SK-N-SH (cell line): ENCODE results near the gene HECW1. TPM values are rescaled to one million over a fixed set of nuclear protein-coding genes. Genes with fewer than 3 reads are reported as not detected.

ENCODE experiments used
- CTCF ChIA-PET: fragments of 300-600, 350-600 bp; formaldehyde crosslinking; extraction: SDS; loops from one replicate; lab custom pipeline; 2021; lab: Yijun Ruan, JAX
- POLR2A ChIA-PET: fragments of 350-600 bp; sonication (Branson Sonifier 250); formaldehyde crosslinking; extraction: SDS; loops from one replicate; lab custom pipeline; 2020; ENCODE audit warnings: antibody characterized with exemption, inconsistent platforms; lab: Yijun Ruan, JAX
- DNase-seq: peaks from one replicate; pipeline ENCODE4 v3.0.0; 2012
- H2AFZ ChIP-seq: fragments of 200-600 bp; sonication (generic); 2 replicates; pipeline ENCODE4 v1.8.1; 2016; ENCODE audit warnings: antibody characterized with exemption, mild to moderate bottlenecking, low read depth
- H3F3A ChIP-seq: fragments of 200-600 bp; sonication (generic); replicated peaks from 2 replicates; pipeline ENCODE3; 2016; ENCODE audit warnings: antibody characterized with exemption, mild to moderate bottlenecking; ENCODE audit not compliant: insufficient read depth
- H3K27ac ChIP-seq, 2 experiments: fragments of 200-500 bp in 1 of 2; fragments of 200-600 bp in 1 of 2; sonication (Bioruptor generic) in 1 of 2; sonication (generic), shearing (Covaris generic) in 1 of 2; 2 replicates each; pipeline versions ENCODE4 v1.5.1 to v1.6.1; 2014 to 2016; ENCODE audit warnings: low read depth in 2 of 2, inconsistent platforms in 1 of 2, low read length in 1 of 2, mild to moderate bottlenecking in 1 of 2, mixed read lengths in 1 of 2
- H3K27me3 ChIP-seq: fragments of 200-600 bp; sonication (generic), shearing (Covaris generic); 2 replicates; pipeline ENCODE4 v1.6.1; 2016; ENCODE audit warnings: mixed run types; ENCODE audit not compliant: insufficient read depth
- H3K36me3 ChIP-seq, 2 experiments: fragments of 200-500 bp in 1 of 2; fragments of 200-600 bp in 1 of 2; sonication (Bioruptor generic) in 1 of 2; sonication (generic) in 1 of 2; replicated peaks in 1 of 2; 2 replicates each; pipeline versions ENCODE3 to v1.5.1; 2014 to 2016; ENCODE audit warnings: low read length in 1 of 2, mild to moderate bottlenecking in 1 of 2; ENCODE audit not compliant: insufficient read depth in 2 of 2, control insufficient read depth in 1 of 2
- H3K4me1 ChIP-seq, 2 experiments: fragments of 200-500 bp in 1 of 2; fragments of 200-600 bp in 1 of 2; sonication (Bioruptor generic) in 1 of 2; sonication (generic), shearing (Covaris generic) in 1 of 2; 2 replicates each; pipeline versions ENCODE4 v1.5.1 to v1.6.1; 2014 to 2016; ENCODE audit warnings: low read depth in 1 of 2, low read length in 1 of 2, mixed run types in 1 of 2; ENCODE audit not compliant: insufficient read depth in 2 of 2, control insufficient read depth in 1 of 2
- H3K4me2 ChIP-seq: fragments of 200-600 bp; sonication (generic), shearing (Covaris generic); 2 replicates; pipeline ENCODE4 v1.6.1; 2017; ENCODE audit warnings: mixed run types
- H3K4me3 ChIP-seq, 2 experiments: fragments of 200-500 bp in 1 of 2; fragments of 200-600 bp in 1 of 2; sonication (Bioruptor generic) in 1 of 2; sonication (generic), shearing (Covaris generic) in 1 of 2; 2 replicates each; pipeline versions ENCODE4 v1.5.1 to v1.8.1; 2014 to 2016; ENCODE audit warnings: low read depth in 2 of 2, inconsistent platforms in 1 of 2, low read length in 1 of 2, mild to moderate bottlenecking in 1 of 2, mixed read lengths in 1 of 2, moderate library complexity in 1 of 2
- H3K79me2 ChIP-seq: fragments of 200-600 bp; sonication (generic); 2 replicates; pipeline ENCODE4 v1.8.1; 2017; ENCODE audit warnings: mild to moderate bottlenecking; ENCODE audit not compliant: insufficient read depth
- H3K9ac ChIP-seq: fragments of 200-600 bp; sonication (generic); 2 replicates; pipeline ENCODE4 v1.6.1; 2017; ENCODE audit warnings: mixed run types
- H3K9me2 ChIP-seq: fragments of 200-600 bp; sonication (generic); 2 replicates; pipeline ENCODE4 v1.6.1; 2017; ENCODE audit warnings: mixed run types
- H3K9me3 ChIP-seq: fragments of 200-600 bp; sonication (generic); 2 replicates; pipeline ENCODE4 v1.6.1; 2017; ENCODE audit warnings: mixed run types, mild to moderate bottlenecking, moderate library complexity
- H4K20me1 ChIP-seq: fragments of 200-600 bp; sonication (generic); 2 replicates; pipeline ENCODE4 v1.6.1; 2017; ENCODE audit warnings: mild to moderate bottlenecking, mixed run types; ENCODE audit not compliant: insufficient read depth
- ELF1 ChIP-seq: IDR thresholded peaks from 2 replicates; pipeline ENCODE4 v1.4.0; 2012
- EZH2phosphoT487 ChIP-seq: fragments of 200-600 bp; sonication (generic); IDR thresholded peaks from 2 replicates; pipeline ENCODE4 v1.6.1; 2017; ENCODE audit warnings: low read depth, mixed run types, mild to moderate bottlenecking, antibody characterized with exemption, moderate library complexity, borderline replicate concordance
- FOSL2 ChIP-seq: IDR thresholded peaks from 2 replicates; pipeline ENCODE4 v1.4.0; 2012; ENCODE audit warnings: low read depth, mild to moderate bottlenecking, moderate library complexity, borderline replicate concordance
- FOXJ3 ChIP-seq: sonication (generic); formaldehyde crosslinking; IDR thresholded peaks from 2 replicates; pipeline ENCODE4 v1.5.1; 2020; ENCODE audit warnings: mild to moderate bottlenecking, missing genetic modification reagents
- FOXM1 ChIP-seq: IDR thresholded peaks from 2 replicates; pipeline ENCODE4 v1.4.0; 2012; ENCODE audit warnings: low read depth, mild to moderate bottlenecking
- GABPA ChIP-seq: IDR thresholded peaks from 2 replicates; pipeline ENCODE4 v1.4.0; 2012; ENCODE audit warnings: low read depth, mild to moderate bottlenecking
- IRF3 ChIP-seq: fragments of 150-350 bp; IDR thresholded peaks from 2 replicates; pipeline ENCODE4 v1.6.1; 2016; ENCODE audit warnings: mild to moderate bottlenecking, low read depth, low read length
- MEF2A ChIP-seq: IDR thresholded peaks from 2 replicates; pipeline ENCODE4 v1.4.0; 2012; ENCODE audit warnings: low read depth, borderline replicate concordance
- MXI1 ChIP-seq: IDR thresholded peaks from 2 replicates; pipeline ENCODE4 v1.6.1; 2012; ENCODE audit warnings: mild to moderate bottlenecking, low read depth, low read length, improper control_type of control experiment
- NFIC ChIP-seq: IDR thresholded peaks from 2 replicates; pipeline ENCODE4 v1.4.0; 2012; ENCODE audit warnings: borderline replicate concordance
- PBX3 ChIP-seq: IDR thresholded peaks from 2 replicates; pipeline ENCODE4; 2012
- POLR2AphosphoS5 ChIP-seq: IDR thresholded peaks from 2 replicates; pipeline ENCODE4 v1.6.1; 2012; ENCODE audit warnings: low read depth, low read length
- RAD21 ChIP-seq: IDR thresholded peaks from 2 replicates; pipeline ENCODE4 v1.6.1; 2012; ENCODE audit warnings: mild to moderate bottlenecking, low read length
- RCOR1 ChIP-seq: fragments of 150-350 bp; IDR thresholded peaks from 2 replicates; pipeline ENCODE4 v1.6.1; 2017; ENCODE audit warnings: antibody characterized with exemption, low read length
- REST ChIP-seq: IDR thresholded peaks from 2 replicates; pipeline ENCODE4 v1.6.1; 2012; ENCODE audit warnings: mild to moderate bottlenecking, low read depth, low read length, moderate library complexity
- RFX5 ChIP-seq: IDR thresholded peaks from 2 replicates; pipeline ENCODE4 v1.6.1; 2012; ENCODE audit warnings: mild to moderate bottlenecking, improper control_type of control experiment, low read length
- RXRA ChIP-seq: IDR thresholded peaks from 2 replicates; pipeline ENCODE4 v1.4.0; 2012; ENCODE audit warnings: low read depth, mild to moderate bottlenecking, borderline replicate concordance
- TAF1 ChIP-seq: IDR thresholded peaks from 2 replicates; pipeline ENCODE4 v1.6.1; 2012; ENCODE audit warnings: low read depth, mild to moderate bottlenecking, low read length, moderate library complexity, borderline replicate concordance
- USF2 ChIP-seq: fragments of 150-350 bp; IDR thresholded peaks from 2 replicates; pipeline ENCODE4 v1.6.1; 2017; ENCODE audit warnings: antibody characterized with exemption, low read length, low read depth, borderline replicate concordance
- ZBTB33 ChIP-seq: IDR thresholded peaks from 2 replicates; pipeline ENCODE4 v1.4.0; 2012; ENCODE audit warnings: low read depth, borderline replicate concordance
- WGBS: methylation state at CpG from one replicate; pipeline ENCODE4 v1.1.6; 2017; ENCODE audit warnings: low lambda C conversion rate; 5-methylcytosine and 5-hydroxymethylcytosine counted together
- polyA plus RNA-seq, 3 experiments: library from polyadenylated mRNA; depleted of rRNA; stranded (reverse); fragments of >200 nt; gene quantifications; 2 replicates each; pipeline ENCODE4 v1.2.3, GENCODE V29; 2012
- TF ChIP-seq, protein P1 (sequence below): IDR thresholded peaks from 2 replicates; pipeline ENCODE4 v1.4.0; 2012; ENCODE audit warnings: low read depth, borderline replicate concordance

Gene HECW1
- polyA plus RNA-seq, 1 of the 3 experiments (the other 2 are of a cell fraction) = not detected

DNA sequence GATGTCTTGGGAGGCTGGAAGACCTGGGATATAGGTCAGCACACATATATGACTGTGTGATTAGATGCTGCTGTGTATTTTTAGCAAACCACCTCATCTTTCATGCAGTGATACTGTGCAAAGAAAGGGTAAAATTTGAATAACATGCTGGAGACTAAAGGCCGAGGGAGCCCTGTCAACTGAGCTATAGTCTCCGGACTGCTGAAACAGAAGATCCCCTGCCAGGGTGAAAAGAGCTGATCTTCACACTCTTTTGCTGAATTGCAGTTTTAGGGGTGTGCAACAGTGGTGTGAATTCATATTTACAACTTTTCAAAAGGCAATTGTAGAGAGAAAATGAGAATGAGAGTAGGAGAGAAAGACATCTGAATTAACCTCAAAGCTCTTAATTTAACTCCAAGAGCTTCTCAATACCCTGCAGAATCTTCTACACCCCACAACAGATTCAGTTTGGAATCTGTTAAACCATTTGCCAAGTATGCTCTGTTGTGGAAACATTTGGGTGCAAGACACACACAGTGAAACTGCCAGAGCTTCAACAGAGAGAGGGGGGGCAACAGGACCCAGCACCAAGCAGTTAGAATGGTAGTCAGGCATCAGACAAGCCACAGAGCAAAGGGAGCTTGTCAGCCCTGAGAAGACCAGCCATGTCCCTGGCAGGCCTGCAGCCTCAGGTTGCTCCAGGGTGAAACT is 280.3 kb downstream of the HECW1 start (continued):
- TF ChIP-seq REST = no peak
- no peak for TF ChIP-seq GABPA
- no peak for TF ChIP-seq MEF2A
- no peak for TF ChIP-seq TAF1
- no peak for TF ChIP-seq ZBTB33
- TF ChIP-seq RCOR1 = no peak
- no peak for TF ChIP-seq FOSL2
- no peak for TF ChIP-seq EZH2phosphoT487
- no peak for TF ChIP-seq USF2

GRCh38 chr7:43394441-43395130 is 282.1 kb downstream of the HECW1 start:
- Histone ChIP-seq H3K79me2 (no peaks in the 10 kb centered on the region), H3K4me3 (no peak overlapping the region), H3K9me2 (no peaks in the 10 kb centered on the region), H3K36me3 (no peaks in the 10 kb centered on the region), H3K4me2 (no peak overlapping the region), H3F3A (no peaks in the 10 kb centered on the region), H3K27me3 (no peaks in the 10 kb centered on the region), H4K20me1 (no peaks in the 10 kb centered on the region), H3K9ac (no peak overlapping the region), H3K27ac (no peak overlapping the region), H2AFZ (no peak overlapping the region), H3K9me3 (no peaks in the 10 kb centered on the region), H3K4me1 (no peaks in the 10 kb centered on the region)
- DNase-seq = no peak
- CTCF ChIA-PET = interaction anchor here (1.3 kb wide), 1 partner anchor 24 kb away, joined by 3 read pairs; no protein-coding TSS in a partner anchor
- 62% methylated on average over 7 of the region's 7 CpGs for WGBS
- POLR2A ChIA-PET = no interaction called here
- TF ChIP-seq IRF3 (no peak), RAD21 (no peak), RFX5 (no peak), TAF1 (no peak), RXRA (no peak), POLR2AphosphoS5 (no peak), FOXM1 (no peak), MXI1 (no peak), EZH2phosphoT487 (no peak), ELF1 (no peak), NFIC (no peak), PBX3 (no peak), FOXJ3 (no peak)
- TF ChIP-seq, protein P1, sequence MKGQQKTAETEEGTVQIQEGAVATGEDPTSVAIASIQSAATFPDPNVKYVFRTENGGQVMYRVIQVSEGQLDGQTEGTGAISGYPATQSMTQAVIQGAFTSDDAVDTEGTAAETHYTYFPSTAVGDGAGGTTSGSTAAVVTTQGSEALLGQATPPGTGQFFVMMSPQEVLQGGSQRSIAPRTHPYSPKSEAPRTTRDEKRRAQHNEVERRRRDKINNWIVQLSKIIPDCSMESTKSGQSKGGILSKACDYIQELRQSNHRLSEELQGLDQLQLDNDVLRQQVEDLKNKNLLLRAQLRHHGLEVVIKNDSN = no peak
